Panc1 (cell line): Measurements from ENCODE around the gene DGCR8.

Source experiments
- POLR2AphosphoS5 ChIP-seq: IDR thresholded peaks from 2 replicates; pipeline ENCODE4 v1.6.1; 2012; ENCODE audit warnings: mild to moderate bottlenecking, low read depth, low read length, moderate library complexity
- TF ChIP-seq, protein P1 (sequence below): fragments of 450-650 bp; IDR thresholded peaks from 2 replicates; pipeline ENCODE4 v1.5.1; 2017; ENCODE audit warnings: mild to moderate bottlenecking

DNA sequence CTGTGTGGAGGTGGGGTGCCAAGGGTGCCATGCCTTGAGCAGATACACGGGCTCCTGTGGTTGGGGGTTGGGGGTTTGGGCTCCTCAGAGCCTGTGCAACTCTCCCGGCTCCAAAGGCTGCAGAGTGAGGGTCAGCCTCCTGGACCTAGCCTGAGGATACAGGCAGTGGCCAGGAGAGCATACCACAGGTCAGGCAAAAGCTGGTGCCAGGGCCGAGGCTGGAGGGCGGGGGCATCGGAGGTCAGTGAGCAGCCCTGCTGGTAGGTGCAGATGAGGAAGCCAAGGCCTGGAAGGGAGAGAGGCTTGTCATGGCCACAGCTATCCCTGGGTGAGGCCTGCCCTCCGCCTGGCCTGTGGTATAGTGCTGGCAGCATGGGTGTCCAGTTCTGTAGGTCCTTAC, 25.6 kb upstream of the DGCR8 start:
- no peak for TF ChIP-seq POLR2AphosphoS5
- TF ChIP-seq, protein P1, sequence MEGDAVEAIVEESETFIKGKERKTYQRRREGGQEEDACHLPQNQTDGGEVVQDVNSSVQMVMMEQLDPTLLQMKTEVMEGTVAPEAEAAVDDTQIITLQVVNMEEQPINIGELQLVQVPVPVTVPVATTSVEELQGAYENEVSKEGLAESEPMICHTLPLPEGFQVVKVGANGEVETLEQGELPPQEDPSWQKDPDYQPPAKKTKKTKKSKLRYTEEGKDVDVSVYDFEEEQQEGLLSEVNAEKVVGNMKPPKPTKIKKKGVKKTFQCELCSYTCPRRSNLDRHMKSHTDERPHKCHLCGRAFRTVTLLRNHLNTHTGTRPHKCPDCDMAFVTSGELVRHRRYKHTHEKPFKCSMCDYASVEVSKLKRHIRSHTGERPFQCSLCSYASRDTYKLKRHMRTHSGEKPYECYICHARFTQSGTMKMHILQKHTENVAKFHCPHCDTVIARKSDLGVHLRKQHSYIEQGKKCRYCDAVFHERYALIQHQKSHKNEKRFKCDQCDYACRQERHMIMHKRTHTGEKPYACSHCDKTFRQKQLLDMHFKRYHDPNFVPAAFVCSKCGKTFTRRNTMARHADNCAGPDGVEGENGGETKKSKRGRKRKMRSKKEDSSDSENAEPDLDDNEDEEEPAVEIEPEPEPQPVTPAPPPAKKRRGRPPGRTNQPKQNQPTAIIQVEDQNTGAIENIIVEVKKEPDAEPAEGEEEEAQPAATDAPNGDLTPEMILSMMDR, result no peak
